GM21423 (cell line): ENCODE measurements around the gene MAN2B2.

Experiments
- ATAC-seq: cut with Tn5 transposase; IDR thresholded peaks from one replicate; pipeline ENCODE4 v1.9.1; 2021; ENCODE audit warnings: mild to moderate bottlenecking, moderate library complexity; ENCODE audit not compliant: unreplicated experiment

The MAN2B2 gene

GRCh38 chr4:6566391-6567190, 8.4 kb upstream of the MAN2B2 start:
- no peak for ATAC-seq

- no peak for ATAC-seq
Observed at GRCh38 chr4:6567218-6567617, 7.8 kb upstream of the MAN2B2 start.

GRCh38 chr4:6568148-6568547, 6.8 kb upstream of the MAN2B2 start:
- ATAC-seq: no peak

DNA sequence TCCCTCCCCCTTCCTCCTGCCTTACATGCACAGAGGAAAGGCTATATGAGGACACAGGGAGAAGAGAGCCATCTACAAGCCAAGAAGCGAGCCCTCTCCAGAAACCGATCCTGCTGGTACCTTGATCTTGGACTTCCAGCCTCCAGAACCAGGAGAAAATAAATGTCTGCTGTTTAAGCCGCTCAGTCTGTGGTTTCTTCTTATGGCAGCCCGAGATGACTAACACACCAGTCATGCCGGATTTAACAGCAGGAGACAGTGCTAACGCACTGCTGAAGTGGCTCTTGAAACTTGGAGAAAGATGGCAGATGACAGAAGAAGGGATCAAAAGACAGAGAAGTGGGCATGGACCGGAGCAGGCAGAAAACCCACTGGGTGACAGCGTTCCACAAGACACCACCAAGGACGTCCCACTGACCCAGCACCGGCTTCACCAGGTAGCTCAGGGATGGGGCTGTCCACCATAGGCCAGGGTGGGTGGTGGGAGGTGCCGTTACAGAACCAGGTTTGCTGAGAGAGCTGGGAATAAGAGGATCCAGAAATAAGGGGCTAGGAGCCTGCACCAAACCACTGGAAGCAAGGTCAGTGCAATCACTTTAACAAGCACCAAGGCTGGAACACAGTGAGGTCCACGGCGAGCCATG, 6.2 kb upstream of the MAN2B2 start:
- ATAC-seq: no peak

- ATAC-seq: no peak
Observed at GRCh38 chr4:6571608-6572007, 3.4 kb upstream of the MAN2B2 start.

DNA sequence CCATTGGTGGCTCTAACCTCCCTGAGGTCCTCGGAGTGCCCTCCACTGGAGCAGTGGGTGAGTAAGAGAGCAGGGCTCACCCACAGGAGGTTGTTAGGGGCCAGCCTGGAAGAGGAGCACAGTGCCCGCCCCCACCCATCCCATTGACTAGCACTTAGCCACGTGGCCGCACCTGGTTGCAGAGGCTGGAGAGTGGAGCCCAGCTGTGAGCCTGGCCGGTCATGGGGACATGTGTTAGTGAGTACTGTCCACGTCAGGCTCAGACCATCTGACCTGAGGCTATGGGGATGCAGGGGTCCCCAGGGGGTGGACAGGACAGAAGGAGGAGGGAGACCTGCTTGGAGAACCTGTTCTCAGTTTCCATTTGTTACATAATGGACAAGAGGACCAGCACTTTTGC, 1.4 kb upstream of the MAN2B2 start:
- ATAC-seq: no peak

DNA sequence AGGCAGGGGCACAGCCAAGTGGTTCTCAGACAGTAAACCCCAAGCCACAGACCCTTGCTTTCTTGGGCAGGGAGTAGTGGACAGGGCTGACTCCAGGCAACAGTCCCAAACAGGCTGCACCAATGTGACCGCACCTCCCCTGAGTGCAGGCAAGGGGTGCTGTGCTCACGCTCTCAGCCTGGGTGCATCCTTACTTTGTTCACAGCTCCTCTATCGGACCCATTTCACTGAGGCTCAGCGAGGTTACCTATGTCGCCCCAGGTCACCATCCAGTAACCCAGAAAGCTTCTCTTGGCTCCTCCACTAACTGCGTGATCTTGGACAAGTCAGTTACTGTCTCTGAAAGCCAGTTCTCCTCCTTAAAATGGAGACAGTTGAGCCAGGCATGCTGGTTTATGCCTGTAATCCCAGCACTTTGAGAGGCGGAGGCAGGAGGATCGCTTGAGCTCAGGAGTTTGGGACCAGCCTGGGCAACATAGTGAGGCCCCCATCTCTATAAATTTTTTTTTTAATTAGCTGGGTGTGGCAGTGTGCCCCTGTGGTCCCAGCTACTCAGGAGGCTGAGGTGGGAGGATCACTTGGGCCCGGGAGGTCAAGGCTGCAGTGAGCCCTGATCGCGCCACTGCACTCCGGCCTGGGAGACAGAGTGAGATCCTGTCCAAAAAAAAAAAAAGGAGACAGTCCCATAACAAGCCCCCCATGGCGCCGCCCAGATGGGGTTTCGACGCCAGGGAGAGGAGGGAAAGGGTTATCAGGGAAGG, 823 bp upstream of the MAN2B2 start:
- ATAC-seq: no peak

DNA sequence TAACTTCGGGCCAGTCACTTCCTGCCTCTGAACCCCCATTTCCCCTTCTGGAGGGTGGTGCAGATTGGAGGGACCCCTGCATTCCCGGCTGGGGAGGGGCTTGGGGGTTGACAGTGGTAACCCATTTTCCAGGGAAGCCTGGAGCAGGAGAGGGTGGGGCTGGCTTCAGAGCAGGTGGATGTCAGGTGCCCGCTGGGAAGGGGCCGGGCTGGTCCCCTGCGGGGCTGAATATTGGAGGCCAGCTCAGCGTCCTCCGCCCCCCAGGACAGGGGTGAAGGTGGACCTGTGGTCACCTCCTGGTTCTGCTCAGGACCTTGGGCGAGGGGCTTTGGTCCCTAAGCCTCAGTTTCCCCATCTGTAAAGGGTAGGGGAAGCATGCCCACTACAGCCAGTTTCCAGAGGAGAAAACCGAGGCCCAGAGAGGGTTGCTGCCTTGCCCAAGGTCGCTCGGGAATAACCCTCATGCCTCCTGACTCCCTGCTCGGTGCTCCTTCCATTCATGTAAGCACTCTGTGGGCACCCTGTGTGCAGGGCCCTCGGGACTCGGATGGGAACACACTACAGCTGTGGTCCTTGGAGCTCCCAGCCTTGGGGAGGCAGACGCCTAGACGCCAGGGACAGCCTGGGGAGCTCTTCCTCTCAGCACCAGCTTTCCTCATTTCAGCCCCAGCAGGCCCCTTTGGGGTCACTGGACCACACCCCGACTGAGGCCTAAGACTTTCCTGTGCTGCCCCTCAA, 683 bp downstream of the MAN2B2 start:
- no peak for ATAC-seq

DNA sequence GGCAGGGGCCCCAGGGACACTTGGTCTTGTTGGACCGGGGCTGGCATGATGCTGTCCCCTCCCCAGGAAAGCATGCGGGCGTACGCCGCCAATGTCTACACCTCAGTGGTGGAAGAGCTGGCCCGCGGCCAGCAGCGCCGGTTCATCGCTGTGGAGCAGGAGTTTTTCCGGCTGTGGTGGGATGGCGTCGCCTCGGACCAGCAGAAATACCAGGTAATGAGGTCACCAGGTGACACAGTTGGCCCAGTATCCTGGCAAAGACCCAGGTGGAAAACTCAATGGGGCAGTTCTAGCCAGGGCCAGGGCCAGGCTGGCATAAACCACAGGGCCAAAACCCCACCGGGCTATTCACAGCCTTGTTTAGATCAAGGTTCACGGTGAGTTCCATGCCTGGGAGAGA, 1.5 kb downstream of the MAN2B2 start:
- no peak for ATAC-seq

DNA sequence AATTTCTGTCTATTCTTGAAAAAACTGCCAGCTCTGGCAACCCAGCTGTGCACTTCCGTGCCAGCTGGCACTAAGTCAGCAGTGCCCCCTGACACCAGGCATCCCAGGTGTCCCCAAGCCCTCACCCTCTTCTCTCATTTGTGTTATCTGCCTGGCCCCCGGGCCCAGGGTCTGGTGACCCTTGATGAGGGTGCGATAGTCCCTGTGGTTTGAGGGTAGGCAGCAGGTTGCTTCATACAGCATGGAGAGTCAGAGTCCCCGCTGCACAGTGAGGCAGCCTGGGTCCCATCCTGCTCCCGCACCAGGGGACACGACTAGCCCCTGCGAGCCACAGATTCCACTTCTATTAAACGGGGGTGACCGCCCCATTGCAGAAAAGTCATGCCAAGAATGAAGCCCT, 1.9 kb downstream of the MAN2B2 start:
- no peak for ATAC-seq

GRCh38 chr4:6577409-6577808, 2.4 kb downstream of the MAN2B2 start:
- ATAC-seq: no peak

- ATAC-seq: no peak
Observed at GRCh38 chr4:6578221-6578620, 3.2 kb downstream of the MAN2B2 start.

DNA sequence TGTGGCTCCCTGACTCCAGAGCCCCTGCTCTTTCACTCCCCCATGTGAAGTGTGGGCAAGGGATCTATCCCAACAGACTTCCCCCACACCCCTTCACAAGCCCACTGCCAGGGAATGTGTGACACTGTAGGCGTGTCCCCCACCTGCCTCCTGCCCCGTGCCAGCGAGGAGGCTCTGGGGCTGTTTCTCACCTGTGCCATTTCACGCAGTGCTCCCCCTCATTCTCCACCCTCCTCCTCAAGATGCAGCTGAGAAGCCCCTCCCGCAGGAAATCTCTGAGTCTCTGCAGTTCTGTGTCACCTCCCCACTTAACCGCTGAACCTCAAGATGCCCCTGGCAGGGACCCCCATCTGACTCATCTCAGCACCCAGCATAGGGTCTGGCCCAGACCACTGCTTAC, 5.4 kb downstream of the MAN2B2 start:
- no peak for ATAC-seq

- no peak for ATAC-seq
Observed at GRCh38 chr4:6581566-6582121, 6.7 kb downstream of the MAN2B2 start.

- no peak for ATAC-seq
Observed at GRCh38 chr4:6582889-6583490, 8.0 kb downstream of the MAN2B2 start.

GRCh38 chr4:6584865-6585264, 9.9 kb downstream of the MAN2B2 start:
- no peak for ATAC-seq

GRCh38 chr4:6586715-6587325, 11.8 kb downstream of the MAN2B2 start:
- ATAC-seq: no peak

GRCh38 chr4:6589444-6589843, 14.5 kb downstream of the MAN2B2 start:
- no peak for ATAC-seq

GRCh38 chr4:6591313-6591712, 16.3 kb downstream of the MAN2B2 start:
- ATAC-seq: no peak

- ATAC-seq: no peak
Observed at GRCh38 chr4:6591781-6592180, 16.8 kb downstream of the MAN2B2 start.
